Measurements from ENCODE around the gene IER5.
"Not testable (repeated sequence)": the region's sequence is repeated elsewhere in the genome, so short reads cannot be mapped to it uniquely, and the experiment has no call there.

Gene IER5

DNA sequence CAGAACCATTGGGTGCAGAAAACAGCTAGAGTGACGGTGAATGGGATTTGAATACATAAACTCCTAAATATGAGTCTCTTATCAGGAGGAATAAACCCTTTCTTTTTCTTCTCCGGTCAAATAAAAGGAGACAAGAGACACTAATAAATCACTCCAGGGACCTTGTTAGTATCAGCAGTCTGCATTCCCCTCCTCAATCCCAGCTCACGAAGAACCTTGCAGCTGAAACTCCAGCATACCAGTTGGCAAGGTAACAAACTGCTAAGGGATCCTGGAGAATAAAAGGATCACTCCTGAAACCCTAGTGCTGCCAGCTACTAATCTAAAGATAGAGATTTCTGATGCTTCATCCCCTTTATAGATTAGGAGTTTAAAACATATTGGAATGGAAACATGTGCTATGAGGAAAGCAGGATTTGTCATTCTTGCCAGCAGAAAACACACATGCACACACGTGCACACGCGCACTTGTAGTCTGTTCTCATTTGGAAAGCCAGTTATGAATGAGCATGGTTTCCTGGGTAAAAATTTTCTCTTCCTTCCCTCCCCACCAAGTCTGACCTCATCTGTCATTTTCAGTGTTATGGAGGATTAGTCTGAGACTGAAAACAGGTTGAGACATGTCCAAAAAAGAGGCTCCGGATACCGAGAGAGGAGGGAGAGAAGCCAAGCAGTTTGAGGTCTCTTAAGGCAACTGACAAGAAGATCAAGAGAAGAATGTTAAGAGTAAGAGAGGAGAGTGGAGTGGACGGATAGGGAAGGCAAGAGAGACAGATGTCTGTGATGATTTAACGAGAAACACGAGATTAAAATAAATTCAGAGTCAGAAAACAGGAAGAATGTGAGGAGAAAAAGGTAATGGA lies 10.9 kb downstream of the IER5 start:
- DNase-seq = peak; percentile 37

DNA sequence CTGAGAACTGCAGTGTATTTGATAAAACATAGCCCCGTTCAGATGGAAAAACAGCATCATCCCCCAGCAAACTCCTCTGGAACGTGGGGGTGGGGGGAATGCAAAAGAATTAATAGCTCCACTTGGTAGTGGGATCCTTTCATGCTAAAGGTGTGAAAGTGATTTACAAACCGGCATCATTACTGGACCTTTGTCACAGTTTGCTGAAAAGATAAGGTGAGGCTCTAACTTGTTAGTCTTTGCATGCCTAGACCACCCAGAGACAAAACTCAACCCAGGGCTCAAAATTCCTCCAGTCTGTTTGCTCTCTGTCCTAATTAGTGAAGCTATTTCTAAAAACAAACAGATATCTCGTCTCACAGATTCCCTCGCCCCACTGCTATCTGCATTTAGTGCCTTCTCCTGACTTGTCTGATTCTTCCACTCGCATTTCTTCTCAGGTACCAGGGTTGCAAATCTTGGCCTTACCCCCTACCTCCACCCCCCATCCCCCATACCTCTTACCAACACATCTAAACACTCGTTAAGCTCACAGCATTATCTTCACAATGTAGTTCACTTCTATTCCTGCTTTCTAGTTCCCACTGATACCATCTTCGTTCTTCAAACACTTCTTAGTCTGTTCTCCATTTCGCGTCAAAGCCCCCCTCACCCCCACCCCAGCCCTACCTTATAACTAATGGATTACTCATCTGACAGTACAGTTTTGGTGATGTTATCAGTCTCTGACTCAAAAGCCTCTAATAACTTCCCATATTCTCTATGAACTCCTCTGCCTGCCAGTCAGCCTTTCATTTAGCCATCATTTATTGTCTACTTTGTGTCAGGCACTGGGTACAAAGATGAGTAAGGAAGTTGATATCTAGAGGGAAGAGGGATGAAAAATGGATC lies 11.8 kb downstream of the IER5 start:
- DNase-seq = no peak

DNA sequence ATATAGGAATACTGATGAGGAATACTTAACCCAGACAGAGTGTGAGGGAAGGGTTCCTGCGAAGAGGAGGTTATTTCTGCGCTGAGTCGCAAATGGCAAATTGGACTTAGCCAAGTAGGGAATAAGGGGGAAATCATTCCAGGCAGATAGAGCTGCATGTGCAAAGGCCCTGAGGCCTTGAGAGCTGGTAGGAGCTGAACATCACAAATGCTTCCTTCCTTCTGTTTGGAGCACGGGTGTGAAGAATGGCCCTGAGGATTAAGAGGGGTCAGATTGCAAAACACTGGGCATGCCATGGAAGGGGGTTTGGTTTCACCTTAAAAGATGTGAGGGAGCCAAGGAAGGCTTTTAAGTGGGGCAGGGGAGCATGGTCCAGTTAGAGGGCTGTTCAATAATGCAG lies 12.4 kb downstream of the IER5 start:
- no peak for DNase-seq

DNA sequence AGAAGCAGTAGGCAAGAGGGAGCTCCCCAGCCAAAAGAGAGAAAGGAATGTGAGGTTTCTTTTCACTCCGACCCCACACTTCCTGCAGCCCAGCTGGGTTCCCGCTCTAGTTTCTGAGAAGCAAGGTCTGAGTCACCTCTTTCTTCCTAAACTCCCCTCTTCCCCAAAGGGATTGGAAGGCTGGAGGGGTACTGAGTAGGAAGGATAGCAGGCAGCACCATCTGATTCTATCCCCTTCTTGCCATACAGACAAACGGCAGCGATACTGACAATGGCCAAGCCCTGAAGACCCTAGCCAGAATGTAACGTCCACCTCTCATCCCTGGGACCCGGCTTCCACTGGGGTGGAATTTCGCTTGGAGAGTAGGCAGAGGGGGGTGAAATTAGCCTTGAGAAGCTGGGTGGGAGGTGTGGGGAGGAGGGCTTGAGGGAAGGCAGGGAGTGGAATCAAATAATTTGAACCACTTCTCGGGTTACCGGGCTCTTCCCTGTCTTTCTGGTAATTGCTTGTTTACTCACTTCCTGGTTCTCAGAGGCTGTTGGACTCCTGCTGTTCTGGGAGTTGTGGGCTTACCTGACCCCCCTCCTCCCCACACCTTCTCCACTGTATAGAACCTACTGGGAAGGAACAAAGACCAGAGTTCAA lies 13.2 kb downstream of the IER5 start:
- no peak for DNase-seq

DNA sequence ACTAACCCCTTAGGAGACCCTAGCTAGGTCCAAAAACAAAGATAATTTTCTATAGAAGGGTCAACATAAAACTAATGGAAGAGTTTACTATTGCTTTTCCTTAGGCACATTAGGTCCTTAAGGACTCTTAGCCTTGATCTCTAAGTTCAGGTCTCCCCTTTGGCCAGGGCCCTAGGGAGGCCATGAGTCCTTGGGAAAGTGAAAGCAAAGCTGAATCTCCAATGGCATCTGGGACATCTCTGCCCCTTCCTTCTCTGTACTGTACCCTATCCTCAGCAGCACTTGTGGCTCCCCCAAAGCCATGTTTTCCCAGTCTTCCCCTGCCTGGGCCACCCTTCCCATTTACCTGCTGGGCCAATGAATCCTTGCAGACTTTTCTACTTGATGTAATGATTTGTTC lies 14.3 kb downstream of the IER5 start:
- DNase-seq = no peak

DNA sequence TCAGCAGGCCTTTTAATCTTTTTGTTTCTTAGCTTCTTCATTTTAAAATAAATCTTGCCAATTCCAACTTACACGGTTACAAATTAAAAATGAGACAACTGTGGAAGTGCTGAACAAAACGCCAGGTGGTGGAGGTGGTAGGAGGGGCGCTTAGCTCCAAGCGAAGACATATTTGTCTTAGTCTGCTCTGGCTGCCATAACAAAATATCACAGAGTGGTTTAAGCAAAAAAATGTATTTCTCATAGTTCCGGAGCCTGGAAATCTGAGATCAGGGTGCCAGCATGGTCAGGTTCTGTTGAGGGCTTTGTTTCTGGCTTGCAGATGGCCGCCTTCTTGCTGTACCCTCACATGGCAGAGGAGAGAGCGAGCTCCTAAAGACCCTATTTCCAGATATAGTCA lies 14.9 kb downstream of the IER5 start:
- no peak for DNase-seq

DNA sequence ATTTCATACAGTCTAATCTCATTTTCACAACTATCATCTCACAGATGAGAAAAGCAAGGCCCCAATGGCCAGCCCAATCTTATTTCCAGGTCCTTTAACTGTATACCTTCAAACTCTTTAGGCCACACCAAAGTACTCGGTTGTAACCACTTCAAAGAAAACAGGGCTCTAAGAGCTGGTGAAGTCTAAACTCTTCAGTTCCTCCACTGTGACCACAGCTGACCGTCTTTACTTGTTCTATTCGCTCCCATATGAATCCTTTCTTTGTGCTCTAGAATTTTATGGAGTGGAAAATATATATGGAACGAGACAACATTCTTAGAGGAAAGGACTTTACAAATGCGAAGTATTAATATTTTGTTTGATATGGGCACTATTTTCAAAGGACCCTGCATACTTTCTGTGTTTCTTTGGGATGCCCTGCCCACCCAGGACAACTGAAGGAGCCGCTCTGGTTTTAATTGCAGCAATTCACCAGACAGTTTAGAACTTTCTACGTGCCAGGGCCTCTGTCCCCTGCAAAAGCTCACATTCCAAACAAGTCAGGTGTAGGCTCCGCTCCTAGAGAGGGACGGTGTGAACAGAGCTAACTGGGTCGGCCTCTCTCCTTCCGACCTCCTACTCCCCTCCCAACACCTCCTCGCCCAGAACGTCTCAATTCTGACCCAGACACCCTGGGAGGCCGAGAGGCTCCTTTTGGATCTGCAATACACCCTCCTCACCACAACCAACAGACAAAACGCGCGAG lies 15.7 kb downstream of the IER5 start:
- DNase-seq = peak; percentile 46

DNA sequence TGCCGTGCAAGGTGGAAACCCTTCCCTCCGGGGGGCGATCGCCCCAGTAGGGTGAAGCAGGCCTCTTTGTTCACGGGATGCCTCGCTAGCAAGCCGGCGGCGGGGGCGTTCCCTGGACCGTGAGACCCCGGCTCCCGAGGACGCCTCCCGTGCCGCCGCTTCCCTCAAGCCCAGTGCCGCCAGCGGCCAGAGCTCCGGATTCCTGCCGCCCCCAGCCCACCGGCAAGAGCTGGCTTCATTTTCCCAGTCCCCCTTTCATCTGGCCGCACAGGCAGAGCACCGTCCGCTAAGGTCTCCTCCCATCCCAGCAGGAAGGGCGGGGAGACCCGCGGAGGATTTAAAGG lies 16.3 kb downstream of the IER5 start:
- no peak for DNase-seq

DNA sequence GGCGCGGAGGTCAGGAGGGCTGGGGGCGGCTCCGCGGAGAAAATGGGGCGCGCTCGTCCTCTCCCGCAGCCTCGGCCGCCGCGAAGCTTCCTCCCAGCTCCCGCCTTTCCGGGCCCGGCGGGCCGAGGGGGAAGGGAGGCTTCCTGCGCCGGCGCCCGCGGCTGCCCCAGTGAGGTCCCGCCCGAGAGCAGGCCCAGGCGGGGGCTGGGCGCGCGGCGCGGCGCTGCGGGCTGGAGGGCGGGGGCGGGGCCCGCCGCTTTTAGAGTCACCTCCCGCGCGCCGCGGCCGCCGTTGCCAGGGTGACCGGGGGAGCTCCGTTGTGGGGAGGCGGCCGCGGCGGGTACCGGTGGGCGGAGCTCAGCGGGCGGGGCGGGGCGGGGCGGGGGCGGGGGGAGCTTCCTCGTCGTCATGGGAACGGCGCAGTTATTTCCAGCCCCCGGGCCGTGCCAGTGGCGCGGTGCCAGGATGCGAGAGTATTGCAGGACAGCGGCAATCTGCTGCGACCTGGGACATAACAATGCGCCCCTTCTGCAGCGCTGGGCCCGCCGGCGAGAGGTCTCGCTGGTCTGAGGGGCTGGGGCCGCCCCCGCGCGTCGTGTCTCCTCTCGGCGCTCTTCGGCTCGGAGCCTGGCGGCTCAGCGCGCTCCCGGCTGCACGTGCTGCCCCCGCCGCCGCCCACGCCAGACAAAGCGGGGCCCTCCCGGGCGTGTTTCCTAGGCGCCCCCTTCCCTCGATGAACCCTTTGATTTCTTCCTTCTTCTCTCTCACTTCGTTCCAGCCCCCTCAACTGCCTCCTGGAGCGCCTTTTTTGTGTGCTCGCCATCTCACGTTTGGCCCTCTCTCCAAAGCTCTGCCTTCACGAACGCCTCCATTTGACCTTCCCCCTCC lies 16.9 kb downstream of the IER5 start:
- DNase-seq = peak; percentile 91

DNA sequence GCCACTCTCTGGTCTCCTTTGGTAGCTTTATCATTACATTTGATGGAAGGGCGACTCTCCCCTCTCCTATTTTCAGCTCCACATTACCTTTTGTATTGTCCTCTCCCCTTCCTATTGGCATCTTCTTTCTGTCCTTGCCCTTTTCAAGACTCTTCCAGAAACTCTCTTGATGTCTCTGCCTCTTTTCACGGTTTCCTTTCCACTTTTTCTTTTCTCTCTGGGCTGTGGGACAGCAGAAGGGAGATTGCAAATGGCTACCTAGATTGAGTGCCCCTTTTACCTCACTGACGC lies 17.5 kb downstream of the IER5 start:
- no peak for DNase-seq

DNA sequence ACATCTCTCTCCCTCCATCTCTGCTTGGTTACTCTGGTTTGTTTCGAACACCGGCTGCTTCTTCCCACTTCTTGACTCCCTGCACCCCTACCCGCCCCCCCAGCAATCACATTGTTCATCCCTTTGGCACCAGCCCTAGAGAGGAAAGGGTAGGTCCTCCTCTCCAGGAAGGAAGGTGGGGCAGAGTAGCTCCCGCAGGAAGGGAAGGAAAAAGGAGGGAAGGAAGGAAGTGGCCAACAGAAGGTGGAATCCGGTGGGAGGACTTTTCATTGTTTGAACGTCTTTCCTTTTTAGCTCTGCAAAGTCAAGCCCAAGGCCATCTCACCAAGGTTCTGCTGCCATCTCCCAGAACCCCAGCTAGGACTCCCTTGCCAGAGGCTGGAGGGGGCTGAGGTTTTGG lies 18.0 kb downstream of the IER5 start:
- DNase-seq = no peak

DNA sequence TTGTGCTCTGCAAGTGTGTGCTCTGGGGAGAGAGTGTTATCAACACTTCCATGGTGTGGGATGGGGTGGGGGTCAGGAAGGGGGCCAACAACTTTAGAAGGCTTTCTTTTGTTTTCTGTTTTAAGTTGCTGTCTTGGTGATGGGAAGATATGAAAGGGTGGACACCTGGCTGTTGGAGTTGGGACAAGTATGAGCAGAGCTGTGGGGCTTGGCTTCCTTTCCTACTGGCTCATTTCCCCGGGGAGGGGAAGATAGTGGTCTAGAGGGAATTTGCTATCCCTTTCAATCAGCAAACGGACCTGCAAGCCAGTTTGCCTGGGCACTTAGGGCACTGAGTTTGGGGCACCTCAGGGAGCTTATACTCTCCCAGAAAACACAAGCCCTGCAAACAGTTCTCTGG lies 19.2 kb downstream of the IER5 start:
- no peak for DNase-seq

DNA sequence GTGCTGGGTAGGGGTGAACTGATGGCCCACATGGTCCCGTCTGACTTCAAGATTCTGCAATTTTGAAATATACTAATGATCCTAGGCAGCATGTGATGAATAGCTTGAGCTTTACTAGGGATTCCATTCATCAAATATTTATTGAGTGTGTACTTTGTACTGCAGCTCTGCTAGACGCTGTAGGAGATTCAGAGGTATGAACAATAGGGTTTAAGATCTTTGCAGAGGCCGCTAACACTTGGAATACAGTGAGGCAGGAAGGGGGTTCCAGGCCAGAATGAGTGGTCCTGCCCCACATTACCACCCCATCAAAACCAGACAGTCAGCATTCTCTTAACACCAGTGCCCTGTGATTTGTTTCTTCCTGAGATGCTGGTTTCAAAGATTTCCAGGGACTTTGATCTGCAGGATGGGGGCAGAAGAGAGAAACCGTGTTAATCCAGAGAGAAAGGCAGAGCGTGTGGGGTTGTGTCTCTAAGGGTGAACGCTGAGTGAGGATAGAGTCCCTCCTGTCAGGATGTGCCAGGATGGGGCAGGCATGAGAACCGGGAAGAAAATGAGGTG lies 19.9 kb downstream of the IER5 start:
- DNase-seq = no peak

DNA sequence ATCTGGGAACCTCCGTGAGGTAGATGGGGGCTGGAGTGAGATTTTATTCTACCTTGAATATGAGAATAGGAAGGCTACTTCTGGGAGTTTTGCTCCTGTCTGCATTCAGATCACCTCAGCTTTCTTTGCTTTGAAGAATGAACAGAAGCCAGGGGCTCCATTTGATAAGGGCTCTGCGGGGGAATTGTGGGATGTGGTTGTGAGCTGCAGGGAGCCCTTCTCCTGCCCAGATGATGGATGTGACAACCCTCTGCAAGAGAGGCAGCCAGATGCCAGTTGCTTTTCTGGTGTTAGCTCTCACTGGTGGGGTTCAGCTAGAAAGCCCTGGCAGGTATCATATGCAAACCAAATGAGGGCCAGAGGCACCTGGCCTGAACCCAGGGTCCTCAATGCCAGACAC lies 21.5 kb downstream of the IER5 start:
- DNase-seq = no peak

DNA sequence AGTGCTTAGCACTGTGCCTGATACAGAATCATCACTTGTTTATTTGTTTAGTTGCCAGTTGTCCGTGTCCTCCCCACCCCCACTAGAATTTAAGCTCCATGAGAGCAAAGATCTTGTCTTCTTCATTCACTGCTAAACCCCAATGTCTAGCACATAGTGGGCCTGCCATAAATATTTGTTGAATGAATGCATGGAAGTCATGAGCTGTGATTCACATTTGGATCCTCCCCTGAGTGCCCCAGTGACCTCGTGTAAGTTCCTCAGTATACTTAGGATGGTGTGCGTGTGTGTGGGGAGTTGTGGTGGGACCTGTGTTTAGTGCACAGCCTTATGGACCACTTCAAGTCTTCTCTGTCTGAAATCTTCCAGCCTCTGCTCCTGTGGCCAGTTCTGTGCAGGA lies 23.1 kb downstream of the IER5 start:
- DNase-seq = no peak

DNA sequence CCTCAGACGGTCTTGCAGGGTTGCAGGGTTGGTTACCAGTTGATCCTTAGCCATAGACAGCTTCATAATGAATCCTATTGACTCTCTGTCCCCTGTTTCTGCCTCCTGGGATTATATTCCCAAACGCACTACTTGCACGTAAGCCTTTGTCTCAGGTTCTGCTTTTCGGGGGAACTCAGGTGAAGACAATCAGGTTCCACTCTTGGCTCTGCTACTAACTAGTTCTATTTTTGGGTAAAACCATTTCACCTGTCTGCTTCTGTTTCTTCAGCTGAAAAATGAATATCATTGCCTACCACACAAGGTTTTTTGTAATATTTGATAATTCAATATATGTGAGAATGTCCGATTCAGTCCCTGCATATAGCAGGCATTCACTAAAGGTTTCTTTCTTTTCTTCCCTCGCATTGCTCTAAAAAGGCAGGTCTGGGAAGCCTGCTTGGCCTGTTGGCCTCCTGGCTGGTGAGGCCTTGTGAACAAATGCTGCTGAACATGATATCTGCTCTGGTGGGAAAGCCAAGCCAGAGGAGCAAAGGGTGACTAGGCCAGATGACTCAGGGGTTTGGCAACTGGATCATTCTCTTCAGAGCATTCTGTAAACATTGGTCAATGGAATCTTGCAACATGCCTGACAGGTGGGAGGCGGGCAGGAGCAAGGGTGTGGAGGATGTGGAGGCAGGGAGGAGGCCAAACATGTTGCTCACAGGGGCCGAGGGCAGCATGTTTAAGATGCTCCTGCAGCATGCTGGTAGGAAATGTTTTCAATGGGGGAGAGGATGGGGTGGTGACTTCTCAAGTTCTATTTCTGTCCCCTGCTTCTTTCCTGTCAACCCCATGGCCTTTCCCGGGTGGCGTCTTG lies 23.8 kb downstream of the IER5 start:
- no peak for DNase-seq

DNA sequence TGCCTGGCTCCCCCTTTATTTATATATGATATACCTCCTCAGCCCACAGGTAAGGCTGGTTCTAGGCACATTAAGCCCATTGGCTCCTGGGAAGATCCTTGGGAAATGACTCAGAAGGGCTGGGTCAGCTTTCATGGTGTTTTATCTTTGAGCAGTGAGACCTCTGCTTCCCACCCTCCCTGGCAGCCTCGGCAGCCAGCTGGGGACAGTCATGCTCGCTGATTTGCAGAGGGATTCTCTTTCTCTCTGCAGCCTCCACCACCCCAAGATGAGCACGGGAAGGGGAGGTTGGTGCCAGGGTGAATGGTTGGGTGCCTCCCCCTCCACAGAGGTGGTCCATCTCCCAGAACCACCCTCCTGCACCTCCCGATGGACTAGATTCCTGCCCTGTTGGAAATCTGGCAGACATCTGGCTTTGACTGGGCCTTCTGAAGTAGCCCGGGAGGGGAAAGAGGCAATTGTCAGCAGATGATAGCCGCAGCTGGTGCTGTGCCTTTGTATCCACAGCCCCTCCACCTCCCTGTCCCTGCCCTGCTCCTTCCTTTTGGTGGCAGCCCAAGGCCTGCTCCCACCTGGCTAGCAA lies 24.6 kb downstream of the IER5 start:
- DNase-seq = no peak

DNA sequence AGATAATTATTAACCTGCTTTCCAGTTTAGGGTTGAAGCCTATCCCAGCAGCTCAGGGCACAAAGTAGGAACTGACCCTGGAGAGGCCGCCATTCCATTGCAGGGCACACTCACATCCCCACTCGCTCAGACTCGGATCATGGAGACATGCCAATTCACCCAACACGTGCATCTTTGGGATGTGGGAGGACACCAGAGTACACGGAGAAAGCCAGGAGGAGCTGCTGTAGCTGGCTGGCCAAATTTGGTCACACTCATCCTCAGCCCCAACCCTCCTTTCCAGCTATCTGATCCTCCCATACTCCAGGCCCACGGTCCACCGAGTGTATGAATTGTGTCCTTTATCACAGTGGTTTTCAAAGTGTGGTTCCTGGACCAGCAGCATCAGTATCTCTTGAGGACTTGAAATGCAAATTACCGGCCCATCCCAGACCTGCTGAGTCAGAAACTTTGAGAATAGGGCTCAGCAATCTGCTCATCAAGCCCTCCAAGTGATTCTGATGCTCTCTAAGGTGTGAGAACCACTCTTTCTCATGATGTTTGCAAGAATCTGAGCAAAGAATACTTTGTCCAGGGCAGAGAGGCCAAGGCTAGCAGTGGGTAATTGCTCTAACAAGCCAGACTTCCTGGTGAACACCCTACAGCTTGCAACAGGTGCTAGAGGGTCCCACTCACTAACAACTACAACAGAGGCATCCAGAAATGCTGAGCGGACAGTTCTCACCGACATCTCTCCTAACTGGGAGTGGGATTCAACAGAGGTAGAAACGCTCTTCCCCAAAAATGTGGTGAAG lies 26.3 kb downstream of the IER5 start:
- no peak for DNase-seq

DNA sequence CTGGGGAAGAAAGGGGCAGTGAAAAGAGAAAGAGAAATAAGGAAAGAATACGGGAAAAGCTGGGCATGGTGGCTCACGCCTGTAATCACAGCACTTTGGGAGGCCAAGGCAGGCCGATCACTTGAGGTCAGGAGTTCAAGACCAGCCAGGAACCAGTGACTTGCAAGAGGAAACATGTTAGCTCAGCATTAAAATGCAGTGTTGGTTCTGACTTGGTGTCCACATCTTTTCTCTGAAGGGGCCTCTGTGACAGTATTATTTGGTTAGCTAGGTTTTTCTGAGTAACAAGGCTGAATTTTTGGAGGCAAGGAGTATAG lies 26.8 kb downstream of the IER5 start:
- no peak for DNase-seq

DNA sequence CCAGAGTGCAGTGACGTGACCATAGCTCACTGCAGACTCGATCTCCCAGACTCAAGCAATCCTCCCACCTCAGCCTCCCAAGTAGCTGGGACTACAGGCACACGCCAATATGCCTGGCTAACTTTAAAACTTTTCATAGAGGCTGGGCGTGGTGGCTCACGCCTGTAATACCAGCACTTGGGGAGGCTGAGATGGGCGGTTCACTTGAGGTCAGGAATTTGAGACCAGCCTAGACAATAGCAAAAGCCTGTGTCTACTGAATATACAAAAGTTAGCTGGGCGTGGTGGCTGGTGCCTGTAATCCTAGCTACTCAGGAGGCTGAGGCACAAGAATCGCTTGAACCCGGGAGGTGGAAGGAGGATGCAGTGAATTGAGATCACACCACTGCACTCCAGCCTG lies 27.5 kb downstream of the IER5 start:
- not testable (repeated sequence) for DNase-seq
